ENCODE measurements around the gene STOML2.

DNA sequence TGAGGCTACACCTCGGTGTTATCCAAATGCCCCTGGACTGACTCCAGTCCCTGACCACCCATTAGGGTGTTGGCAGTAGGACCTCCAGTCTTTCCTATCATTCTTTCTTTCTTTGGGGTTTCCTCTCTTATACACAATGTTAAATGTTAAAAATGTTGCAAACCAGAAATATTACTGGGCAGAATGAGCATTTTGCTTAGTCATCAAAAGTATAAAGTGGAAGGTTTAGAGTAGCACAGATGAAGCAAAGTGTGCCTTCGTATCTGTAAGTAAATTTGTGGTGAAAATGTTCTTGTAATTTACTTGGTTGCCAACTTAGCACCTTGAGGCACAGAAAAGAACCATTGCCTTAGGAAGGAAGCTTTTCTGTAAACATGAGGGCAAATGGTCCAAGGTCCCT lies 37.2 kb upstream of the STOML2 start:
- TF ChIP-seq, protein P1, sequence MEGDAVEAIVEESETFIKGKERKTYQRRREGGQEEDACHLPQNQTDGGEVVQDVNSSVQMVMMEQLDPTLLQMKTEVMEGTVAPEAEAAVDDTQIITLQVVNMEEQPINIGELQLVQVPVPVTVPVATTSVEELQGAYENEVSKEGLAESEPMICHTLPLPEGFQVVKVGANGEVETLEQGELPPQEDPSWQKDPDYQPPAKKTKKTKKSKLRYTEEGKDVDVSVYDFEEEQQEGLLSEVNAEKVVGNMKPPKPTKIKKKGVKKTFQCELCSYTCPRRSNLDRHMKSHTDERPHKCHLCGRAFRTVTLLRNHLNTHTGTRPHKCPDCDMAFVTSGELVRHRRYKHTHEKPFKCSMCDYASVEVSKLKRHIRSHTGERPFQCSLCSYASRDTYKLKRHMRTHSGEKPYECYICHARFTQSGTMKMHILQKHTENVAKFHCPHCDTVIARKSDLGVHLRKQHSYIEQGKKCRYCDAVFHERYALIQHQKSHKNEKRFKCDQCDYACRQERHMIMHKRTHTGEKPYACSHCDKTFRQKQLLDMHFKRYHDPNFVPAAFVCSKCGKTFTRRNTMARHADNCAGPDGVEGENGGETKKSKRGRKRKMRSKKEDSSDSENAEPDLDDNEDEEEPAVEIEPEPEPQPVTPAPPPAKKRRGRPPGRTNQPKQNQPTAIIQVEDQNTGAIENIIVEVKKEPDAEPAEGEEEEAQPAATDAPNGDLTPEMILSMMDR (optimal IDR thresholded peaks at IDR 0.05 in 1 of 3, IDR thresholded peaks at IDR 0.05 in 1 of 3, conservative IDR thresholded peaks at IDR 0.05 in 1 of 3; ENCODE audit: extremely low read depth in 1 of 3, insufficient read depth in 2 of 3, low read length in 3 of 3): no peak
- no peak for TF ChIP-seq EZH2 (IDR thresholded peaks at IDR 0.05; ENCODE audit: low read length)
